ENCODE data around the gene PPARA. TPM values are rescaled to one million over a fixed set of nuclear protein-coding genes. Genes with fewer than 3 reads are reported as not detected.
A peak's percentile ranks its signal among the peaks of the same experiment; 100 is the strongest.

PPARA gene
- polyA plus RNA-seq, 1 experiment = 10.3 TPM

DNA sequence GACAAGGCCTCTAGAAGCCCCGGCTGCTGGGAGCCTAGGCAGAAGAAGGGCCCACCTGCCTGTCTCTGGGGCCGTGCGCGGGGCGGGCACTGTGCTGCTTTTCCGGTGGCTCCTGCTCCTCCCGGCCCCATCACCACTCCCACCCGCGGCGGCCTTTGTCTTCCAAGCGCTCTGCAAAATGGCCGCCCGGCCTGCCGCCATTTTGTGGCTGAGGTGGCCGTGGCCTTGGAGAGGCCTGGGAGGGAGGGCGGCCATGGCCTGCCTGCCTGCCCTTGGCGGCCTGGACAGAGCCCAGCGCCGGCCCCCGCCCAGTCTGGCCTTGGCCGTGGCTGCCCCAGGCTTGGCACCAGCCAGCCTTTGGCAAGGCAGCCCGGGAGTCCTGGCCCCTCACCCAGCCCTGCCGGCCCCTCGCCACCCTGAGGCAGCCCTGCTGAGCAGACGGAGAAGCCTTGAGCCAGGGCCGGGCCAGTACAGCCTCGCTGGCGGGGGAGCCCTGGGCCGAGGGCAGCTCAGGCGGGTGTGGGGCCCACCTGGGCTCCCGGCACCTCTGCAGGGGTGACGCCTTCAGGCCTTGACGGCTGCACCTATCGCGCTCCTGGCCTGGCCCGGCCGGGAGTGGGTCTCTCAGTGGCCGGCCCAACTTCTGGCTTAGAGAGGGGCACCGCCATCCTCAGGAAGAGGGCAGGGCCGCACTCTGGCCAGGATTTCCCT, 46.0 kb upstream of the PPARA start:
- ChIA-PET CTCF (interaction anchor here (1.0 kb wide), 1 partner anchor 98 kb away, joined by 3 read pairs; no protein-coding TSS in a partner anchor), POLR2A (no interaction called here)
- Histone ChIP-seq H3K27me3 (ENCODE audit: control insufficient read depth, insufficient read depth, low read length) (no peaks in the 10 kb centered on the region), H3K4me3 (ENCODE audit: low read depth, low read length) (no peak overlapping the region), H3K36me3 (ENCODE audit: control insufficient read depth, insufficient read depth, low read length) (peaks cover 76% of the 10 kb centered on the region)
- TF ChIP-seq CTCF (IDR thresholded peaks at IDR 0.05; ENCODE audit: insufficient read depth, low read depth, low read length) = no peak
- DNase-seq (ENCODE audit: low read depth) = no peak

GRCh38 chr22:46104881-46105493, 45.3 kb upstream of the PPARA start:
- H3K36me3 ChIP-seq (ENCODE audit: control insufficient read depth, insufficient read depth, low read length) = peaks cover 75% of the 10 kb centered on the region
- no peaks in the 10 kb centered on the region for H3K27me3 ChIP-seq (ENCODE audit: control insufficient read depth, insufficient read depth, low read length)
- ChIA-PET POLR2A (no interaction called here), CTCF (interaction anchor here (1.0 kb wide), 1 partner anchor 98 kb away, joined by 3 read pairs; no protein-coding TSS in a partner anchor)
- TF ChIP-seq CTCF (IDR thresholded peaks at IDR 0.05; ENCODE audit: insufficient read depth, low read depth, low read length) = no peak
- H3K4me3 ChIP-seq (ENCODE audit: low read depth, low read length) = no peak overlapping the region
- DNase-seq (ENCODE audit: low read depth) = no peak

DNA sequence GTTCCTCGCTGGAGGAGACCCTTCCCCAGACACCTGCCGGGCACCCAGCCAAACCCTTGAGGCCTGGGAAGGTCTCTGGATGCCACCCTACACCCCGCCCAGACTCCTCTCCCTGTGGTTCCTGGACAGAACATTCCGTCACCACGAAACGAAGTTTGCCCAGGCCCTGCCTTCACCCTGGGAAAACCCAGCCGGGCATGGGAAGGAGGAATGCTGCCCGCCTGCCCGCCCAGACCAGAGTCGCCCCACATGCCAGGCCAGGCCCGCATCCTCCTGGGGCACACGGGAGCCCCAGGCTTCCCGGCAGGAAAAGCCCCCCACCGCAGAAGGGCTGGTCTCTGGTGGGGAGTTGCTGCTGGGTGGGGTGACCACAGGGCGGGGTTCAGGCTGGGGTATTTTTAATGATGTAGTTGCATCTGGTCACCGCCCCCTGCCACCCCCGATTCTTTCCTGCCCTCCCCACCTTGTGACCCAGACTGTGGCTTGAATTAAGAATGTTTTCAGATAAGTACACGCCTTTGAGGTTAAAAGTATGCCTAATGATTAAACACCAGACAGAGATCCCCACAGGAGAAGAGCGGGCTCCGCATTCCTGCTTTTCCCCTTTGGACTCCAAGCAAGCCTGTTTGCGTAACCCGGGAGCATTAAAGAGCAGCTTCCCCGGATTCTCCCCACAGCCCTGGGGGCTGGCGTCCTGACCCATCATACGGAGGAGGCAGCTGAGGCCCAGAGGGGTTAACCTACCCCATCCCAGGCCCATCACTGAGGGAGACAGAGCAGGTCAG, 44.6 kb upstream of the PPARA start:
- Histone ChIP-seq H3K36me3 (ENCODE audit: control insufficient read depth, insufficient read depth, low read length) (peaks cover 74% of the 10 kb centered on the region), H3K4me3 (ENCODE audit: low read depth, low read length) (no peak overlapping the region), H3K27me3 (ENCODE audit: control insufficient read depth, insufficient read depth, low read length) (no peaks in the 10 kb centered on the region)
- ChIA-PET POLR2A (no interaction called here), CTCF (interaction anchor here (1.0 to 1.2 kb wide), 2 partner anchors 11 to 223 kb away, joined by 4 to 7 read pairs; no protein-coding TSS in a partner anchor)
- peak; percentile 76 for DNase-seq (ENCODE audit: low read depth)
- TF ChIP-seq CTCF (IDR thresholded peaks at IDR 0.05; ENCODE audit: insufficient read depth, low read depth, low read length) = no peak

DNA sequence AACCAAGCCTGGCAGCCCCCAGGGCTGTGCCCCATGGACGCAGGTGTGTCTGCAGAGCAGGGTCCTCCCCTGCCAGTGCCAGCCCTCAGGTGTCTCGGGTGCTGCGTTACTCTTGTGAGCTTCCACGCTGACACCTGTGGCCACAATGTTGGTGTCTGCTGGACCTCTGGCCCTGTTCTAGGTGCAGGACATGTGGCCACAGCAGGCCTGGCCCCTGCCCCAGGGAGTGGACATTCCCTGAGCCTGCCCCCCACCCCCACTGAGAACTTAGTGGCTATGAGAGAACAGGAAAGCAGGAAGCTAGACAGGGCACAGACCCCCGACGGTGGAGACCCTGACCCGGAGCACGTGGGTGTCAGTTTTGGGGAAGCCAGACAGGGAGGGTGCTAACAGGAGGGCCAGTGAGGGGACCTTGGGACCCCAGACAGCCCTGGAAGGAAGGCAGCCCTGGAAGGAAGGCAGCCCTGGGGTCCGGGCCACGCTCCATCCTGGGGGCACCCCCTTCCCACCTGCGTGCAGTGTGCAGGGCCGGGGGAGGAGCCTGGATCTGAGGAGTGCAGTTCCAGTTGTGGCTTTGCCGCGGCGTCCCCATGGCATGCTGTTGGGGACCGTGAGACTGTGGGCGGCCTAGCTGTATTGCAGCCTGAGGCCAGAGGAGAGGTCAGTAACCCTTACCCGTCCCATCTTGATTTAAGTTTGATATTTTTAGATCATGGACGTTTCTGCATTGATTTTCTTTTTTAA, 43.9 kb upstream of the PPARA start:
- peaks cover 78% of the 10 kb centered on the region for H3K36me3 ChIP-seq (ENCODE audit: control insufficient read depth, insufficient read depth, low read length)
- no peak for DNase-seq (ENCODE audit: low read depth)
- ChIA-PET POLR2A (no interaction called here), CTCF (interaction anchor here (1.0 to 1.6 kb wide), 3 partner anchors 10 to 223 kb away, joined by 3 to 7 read pairs (median 4); no protein-coding TSS in a partner anchor)
- no peaks in the 10 kb centered on the region for H3K27me3 ChIP-seq (ENCODE audit: control insufficient read depth, insufficient read depth, low read length)
- H3K4me3 ChIP-seq (ENCODE audit: low read depth, low read length) = no peak overlapping the region
- no peak for TF ChIP-seq CTCF (IDR thresholded peaks at IDR 0.05; ENCODE audit: insufficient read depth, low read depth, low read length)
